HG03354 (cell line): Measurements from ENCODE around the gene BTBD3.

Experiments used
- ATAC-seq: cut with Tn5 transposase; IDR thresholded peaks from one replicate; pipeline ENCODE4 v1.9.1; 2021; ENCODE audit warnings: mild to moderate bottlenecking; ENCODE audit not compliant: unreplicated experiment, poor library complexity, severe bottlenecking

BTBD3 gene

GRCh38 chr20:11912659-11913415, 4.9 kb upstream of the BTBD3 start:
- peak; percentile 7 for ATAC-seq

- peak; percentile 2 for ATAC-seq
These were observed 725 bp downstream of the BTBD3 start for GRCh38 chr20:11918391-11918845.

DNA sequence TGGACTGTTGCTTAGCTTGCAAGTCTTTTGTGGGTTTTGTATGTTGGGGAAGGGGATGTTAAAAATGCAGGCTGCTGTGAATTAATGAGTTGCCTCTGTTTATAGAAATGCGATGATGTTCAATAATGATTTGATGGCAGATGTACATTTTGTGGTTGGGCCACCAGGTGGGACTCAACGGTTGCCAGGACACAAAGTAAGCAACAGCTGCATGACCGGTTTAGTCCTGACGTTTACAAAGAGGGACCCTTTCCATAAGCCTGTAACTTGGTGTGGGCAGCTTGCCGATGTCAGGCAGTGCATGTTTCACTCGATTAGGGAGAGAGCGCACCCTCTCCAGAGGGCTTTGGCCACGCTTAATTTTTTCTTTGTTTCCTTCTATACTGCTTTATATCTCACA, 1.3 kb downstream of the BTBD3 start:
- peak; percentile 66 for ATAC-seq

DNA sequence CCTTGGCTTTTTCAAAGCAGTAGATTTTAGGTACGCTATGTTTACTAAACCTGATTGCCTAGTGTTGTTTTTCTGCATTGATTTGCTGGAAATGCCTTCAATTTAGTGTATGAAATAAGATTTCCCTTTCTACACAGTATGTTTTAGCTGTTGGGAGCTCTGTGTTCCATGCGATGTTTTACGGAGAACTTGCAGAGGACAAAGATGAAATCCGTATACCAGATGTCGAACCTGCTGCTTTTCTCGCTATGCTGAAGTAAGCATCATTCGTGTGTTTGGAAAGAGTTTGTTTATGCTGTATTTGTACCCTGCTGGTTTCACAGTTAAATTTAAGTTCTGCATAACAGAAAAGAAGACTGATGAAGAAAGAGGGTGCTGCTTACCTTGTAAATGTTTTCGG, 1.9 kb downstream of the BTBD3 start:
- no peak for ATAC-seq

DNA sequence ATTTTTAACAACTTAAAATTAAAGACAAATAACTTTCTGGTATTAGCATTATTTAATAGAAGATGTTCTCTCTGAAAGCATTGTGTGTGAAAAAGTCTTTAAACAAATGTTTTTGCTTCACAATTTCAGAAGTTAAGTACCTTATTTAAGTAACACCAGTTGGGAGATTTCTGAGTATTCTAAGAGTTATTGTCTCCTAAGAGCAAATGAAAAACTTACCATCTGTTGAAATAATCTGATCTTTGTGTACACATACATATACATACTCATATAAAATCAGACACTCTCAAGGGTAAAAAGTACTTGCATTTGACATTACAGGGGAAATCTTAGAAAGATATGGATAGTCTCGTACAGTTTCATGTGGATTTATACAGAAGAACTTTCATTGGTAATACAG, 2.4 kb downstream of the BTBD3 start:
- no peak for ATAC-seq

DNA sequence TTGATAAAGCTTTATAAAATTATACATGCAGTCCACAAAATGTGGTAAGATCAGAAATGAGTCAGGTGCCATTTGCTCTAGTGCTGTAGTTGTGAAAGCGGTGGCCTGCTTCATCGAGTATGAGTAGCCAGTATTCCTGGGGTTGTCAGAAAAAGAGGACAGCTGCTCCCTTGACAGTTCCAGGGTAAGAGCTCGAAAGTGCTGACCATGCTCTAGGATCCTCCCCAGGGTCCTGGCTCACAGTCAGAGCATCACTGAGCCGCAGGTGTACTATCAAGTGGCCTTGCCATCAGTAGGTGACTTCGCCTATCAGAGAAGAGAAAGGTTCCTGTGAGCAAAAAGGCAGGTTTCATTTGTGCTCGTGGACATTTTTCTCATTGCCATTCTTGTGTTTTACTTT, 3.6 kb downstream of the BTBD3 start:
- no peak for ATAC-seq

DNA sequence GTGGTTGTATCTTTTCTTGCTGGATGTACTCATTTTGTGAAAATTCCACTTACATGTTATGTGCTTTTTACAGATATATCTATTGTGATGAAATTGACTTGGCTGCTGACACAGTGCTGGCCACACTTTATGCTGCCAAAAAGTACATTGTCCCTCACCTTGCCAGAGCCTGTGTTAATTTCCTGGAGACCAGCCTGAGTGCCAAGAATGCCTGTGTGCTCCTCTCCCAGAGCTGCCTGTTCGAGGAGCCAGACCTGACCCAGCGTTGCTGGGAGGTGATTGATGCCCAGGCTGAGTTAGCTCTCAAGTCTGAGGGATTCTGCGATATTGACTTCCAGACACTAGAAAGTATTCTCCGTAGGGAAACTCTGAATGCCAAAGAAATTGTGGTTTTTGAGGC, 4.9 kb downstream of the BTBD3 start:
- no peak for ATAC-seq

DNA sequence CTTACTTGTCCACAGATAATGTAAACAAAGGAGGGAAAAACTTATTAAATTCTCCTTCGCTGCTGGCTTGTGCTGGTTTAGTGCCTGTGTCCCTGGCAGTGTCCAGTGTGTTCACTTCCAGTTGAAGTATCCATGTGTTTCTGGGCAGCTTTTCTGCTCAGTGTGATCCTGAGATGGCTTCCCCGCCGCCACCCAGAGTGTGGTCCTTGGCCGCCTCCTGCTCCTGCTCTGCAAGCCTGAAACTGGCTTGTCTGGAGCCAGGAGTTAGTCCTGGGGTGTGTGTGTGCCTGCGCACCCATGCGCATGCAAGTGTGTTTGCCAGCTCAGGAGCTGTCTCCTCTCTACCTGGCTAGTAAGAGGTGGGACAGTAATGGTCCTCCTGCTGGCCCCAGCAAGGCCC, 7.2 kb downstream of the BTBD3 start:
- ATAC-seq, result no peak

GRCh38 chr20:11926292-11926998, 8.8 kb downstream of the BTBD3 start:
- ATAC-seq, result no peak

DNA sequence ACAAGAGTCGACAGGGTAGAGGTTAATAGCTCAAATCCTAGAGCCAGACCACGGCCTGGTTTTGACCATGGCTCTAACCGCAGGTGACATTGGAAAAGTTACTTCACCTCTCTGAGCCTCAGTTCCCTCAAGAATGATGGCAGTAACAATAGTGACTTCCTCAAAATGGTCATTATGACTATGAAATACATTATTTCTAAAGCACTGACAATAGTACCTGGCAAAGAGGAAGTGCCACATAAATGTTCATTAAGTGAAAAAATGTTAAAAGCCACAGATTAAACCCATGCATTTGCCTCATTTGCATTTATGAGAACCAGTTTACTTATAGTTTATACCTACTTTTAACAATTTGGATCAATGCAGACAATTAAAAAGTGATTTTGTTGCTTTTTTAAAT, 12.3 kb downstream of the BTBD3 start:
- no peak for ATAC-seq

GRCh38 chr20:11935212-11936154, 17.8 kb downstream of the BTBD3 start:
- no peak for ATAC-seq

DNA sequence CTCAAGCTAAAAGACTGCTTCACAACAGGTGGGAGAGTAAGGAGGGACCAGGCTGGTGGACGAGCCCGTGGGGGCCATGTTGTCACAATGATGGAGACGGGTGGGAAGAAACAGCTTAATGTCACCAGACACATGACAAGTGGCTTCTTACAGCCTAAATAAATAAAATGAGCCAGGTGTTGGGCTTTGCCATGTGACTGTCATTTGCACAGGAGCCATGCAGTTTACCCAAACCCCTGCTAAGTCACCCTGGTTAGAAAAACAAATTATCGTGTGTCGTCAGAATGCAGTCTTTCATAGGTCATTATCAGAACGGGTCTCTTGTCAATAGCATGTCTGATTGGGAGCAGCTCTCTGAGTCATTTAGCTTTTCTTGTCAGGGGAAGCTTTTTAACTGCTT, 18.5 kb downstream of the BTBD3 start:
- ATAC-seq, result no peak

DNA sequence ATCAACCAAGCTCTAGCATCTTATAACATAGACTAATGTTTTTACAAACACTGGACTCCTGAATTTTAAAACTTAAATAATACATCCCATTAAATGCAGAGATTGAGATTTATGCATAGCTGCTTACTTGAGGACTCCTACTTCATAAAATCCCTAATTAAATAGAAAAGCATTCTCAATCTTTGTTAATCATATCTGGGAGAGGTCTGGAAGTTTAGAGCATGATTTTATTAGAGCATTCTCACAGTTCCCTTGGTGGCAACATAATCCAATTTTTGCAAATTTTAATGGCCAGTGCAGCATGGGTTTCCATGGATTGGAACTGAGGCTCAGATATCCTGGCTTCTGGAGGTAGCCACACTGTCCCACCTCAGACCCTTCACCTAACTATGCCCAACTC, 19.5 kb downstream of the BTBD3 start:
- ATAC-seq, result no peak

GRCh38 chr20:11941593-11942246, 24.0 kb downstream of the BTBD3 start:
- no peak for ATAC-seq

- ATAC-seq, result no peak
These were observed 26.1 kb downstream of the BTBD3 start for GRCh38 chr20:11943778-11944177.

- ATAC-seq, result no peak
These were observed 31.1 kb downstream of the BTBD3 start for GRCh38 chr20:11948806-11949205.

GRCh38 chr20:11949711-11950110, 32.0 kb downstream of the BTBD3 start:
- ATAC-seq, result no peak

- no peak for ATAC-seq
These were observed 34.0 kb downstream of the BTBD3 start for GRCh38 chr20:11951696-11952095.

- ATAC-seq, result no peak
These were observed 34.9 kb downstream of the BTBD3 start for GRCh38 chr20:11952639-11953038.

- ATAC-seq, result no peak
These were observed 40.2 kb downstream of the BTBD3 start for GRCh38 chr20:11957911-11958310.
